HG03095 (cell line): Measurements from ENCODE around the gene KIF16B.

Experiments
- ATAC-seq: cut with Tn5 transposase; IDR thresholded peaks from one replicate; pipeline ENCODE4 v1.9.1; 2021; ENCODE audit warnings: moderate library complexity; ENCODE audit not compliant: unreplicated experiment

KIF16B gene

DNA sequence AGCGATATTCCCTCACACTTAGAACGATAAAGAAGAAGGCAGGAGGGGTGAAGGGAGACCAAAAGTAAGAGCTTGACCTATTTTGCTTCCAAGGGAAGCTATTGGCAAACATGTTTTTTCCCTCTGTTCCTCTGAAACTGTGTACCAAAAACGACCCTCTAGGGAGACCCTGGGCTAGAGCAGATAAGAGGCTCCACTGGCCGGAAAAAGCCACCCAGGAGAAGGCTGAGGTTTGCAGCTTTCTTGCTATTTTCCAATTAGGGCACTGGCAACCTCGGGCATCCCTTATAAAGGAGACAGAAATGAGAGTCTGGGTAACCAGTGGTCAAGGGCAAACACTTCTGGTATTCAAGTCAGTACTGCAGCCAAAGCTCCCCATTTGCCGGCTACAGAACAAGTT lies 168.0 kb downstream of the KIF16B start:
- ATAC-seq = no peak

DNA sequence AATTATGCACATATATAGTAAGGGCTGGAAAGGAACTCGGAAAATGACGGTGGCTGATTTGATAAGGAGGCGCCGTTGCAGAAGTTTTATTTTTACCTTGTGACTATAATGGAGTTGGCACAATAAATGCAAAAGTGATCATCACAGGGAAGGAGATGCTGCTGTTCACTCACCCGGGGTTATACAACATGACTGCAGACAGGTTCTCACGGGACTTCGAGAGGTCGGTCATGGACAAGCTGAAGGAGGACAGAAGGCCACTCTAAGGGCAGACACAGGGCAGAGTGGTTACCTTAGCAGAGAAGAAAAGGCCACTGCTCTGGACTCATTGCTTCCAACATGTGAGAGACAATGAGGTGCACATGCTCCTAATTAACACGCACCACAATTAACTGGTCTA lies 168.6 kb downstream of the KIF16B start:
- no peak for ATAC-seq

DNA sequence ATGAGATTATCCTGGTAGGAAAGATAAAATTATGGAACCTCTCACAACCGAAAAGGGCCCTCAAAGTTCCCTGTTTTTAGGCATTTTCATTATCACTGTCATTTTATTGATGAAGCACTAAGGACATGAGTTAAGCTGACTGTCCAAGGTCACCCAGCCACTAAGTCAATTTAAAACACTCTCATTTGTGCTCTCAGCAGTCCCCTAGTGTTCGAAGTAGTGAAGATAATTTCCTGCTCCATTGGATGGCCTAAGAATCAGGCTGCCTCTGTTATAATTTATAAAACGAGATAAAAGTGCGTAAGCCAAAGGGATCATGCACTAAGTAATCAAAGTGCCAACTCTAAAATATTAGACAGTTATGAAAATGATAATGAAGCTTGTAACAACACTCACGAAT lies 169.1 kb downstream of the KIF16B start:
- no peak for ATAC-seq

DNA sequence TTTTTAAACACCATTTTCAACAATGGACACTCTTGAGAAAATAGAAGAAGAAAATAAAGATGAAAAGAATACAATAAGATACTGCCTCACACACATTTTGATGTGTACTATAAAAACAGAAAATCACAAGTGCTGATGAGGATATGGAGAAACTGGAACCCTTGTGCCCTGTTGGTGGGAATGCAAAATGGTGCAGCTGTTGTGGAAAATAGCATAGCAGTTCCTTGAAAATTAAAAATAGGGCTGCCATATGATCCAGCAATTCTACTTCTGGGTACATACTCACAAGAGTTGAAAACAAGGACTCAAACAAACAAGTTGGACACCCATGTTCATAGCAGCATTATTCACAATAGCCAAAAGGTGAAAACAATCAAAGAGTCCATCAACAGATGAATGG lies 173.0 kb downstream of the KIF16B start:
- no peak for ATAC-seq

DNA sequence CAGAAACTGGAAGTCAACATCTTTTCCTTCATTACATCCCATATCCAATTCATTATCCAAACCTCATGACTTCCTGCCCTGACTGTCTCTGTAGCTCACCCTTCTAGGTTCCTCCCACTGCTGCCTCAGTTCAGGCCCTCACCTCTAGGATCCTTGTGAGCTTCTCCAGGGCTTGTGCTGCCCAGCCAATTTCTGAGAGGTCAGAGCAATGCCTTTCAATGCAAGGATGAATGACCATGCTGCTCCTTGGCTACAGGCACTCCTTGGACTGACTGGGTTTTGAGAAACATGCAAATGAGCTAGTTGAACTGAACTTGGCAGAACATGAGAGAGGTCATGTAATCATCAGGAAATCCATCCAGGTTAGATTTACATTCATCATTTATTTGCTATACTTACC lies 173.4 kb downstream of the KIF16B start:
- no peak for ATAC-seq

DNA sequence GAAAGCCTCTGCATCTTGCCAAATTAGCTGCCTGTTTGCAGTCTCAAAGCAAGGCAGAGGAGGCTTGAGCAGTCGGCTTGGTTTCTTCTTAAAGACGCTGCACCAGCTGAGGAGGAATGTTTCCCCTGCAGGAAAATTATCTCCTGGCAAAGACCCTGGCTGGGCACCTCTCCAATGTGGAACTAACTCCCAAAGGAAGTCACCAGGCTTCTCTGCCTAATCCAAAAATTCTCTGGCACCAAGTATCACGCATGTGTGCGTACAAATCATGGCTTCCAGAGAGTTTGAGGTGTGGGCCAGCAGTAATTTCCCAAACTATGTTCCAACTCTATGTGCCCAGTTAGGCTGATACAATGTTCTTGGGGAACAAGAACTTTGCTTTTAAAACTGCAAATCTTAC lies 176.2 kb downstream of the KIF16B start:
- no peak for ATAC-seq

DNA sequence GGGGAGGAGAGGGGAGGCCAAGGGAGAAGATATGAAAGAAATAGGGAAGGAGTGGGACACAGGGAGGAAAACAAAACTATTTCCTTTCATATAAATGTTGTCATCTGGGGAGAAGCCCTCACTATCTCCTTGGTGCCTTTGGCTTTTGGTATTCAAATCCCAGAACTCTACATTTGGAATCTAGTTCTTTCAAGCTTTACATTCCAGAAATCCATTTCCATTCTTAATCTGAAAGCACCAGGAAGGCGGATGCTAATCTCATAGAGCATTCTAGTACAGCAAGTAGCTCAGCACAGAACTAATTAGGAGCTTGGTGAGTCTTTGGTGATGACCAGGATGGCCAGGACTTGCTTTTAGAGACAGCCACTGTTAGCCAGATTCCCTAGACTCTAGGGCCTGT lies 177.9 kb downstream of the KIF16B start:
- no peak for ATAC-seq

DNA sequence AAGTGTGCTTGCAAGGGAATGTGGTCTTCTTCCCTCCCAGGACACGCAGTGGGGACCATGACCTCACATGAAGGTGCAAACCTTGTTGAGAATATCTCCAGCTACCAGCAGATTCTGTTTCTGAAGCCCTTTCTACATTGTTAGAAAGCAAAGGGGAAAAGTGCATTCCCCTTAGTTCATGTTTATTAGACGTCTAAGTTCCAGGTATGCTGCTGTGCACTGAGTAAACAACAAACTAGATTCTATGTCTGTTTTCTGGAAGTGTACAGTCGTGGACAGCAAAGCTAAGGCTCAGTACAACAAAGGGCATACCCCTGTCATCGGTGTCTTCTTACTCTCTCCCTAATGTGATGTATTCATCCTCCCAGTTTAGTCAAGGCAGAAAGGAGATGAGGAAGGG lies 178.5 kb downstream of the KIF16B start:
- ATAC-seq = no peak

DNA sequence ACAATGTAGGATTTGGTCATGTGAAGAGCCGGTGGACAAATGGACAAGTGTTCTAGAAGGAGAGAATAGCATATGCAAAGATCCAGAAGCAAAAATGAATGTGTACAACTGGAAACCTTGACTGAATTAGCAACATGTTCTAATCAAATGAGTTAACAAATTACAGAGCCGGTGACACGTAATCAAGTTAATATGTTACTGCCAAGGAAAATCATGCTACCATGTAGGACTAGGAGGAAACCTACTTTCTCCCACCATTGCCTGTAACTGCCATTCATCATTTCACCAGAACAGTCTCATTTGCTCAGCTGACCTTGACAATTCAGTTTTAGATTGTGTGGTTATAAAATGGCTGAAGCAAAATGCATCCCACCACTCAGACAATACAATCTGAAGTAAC lies 179.4 kb downstream of the KIF16B start:
- ATAC-seq = no peak

DNA sequence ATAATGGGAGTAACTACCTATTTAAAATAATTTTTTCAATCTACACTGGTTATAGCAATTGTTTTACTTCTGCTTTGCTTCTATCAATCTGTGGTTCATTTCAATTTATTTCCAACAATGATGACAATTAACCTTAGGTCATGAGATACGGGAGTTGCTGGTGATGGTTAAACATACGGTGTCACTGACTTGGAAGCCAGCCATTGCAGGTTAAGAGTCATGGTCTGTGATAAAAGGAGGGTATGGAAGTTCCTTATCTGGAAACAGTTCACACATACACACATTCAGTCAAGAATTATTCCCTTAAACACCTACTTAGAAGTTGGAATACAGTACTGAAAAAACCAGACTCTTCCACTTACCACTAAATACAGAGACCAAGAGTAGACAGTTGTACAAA lies 180.0 kb downstream of the KIF16B start:
- ATAC-seq = no peak

DNA sequence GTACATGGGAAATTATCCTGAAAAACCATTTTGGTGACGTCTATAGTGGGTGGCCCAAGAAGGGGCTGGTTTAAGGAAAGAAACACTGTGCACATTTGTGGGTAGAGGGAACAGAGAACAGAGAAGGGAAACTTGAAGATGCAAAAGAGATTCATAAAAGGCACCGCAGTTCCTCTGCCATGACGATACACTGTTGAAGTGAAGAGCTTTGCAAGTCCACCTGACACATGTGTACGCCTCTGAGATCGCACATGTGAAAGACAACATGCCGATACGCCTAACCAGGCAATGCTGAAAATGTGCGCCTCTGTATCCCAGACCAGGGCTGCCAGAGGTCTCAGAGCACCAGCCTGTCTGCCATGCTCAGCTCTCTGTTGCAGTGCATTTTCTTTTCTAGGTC lies 180.9 kb downstream of the KIF16B start:
- ATAC-seq = peak; percentile 94

DNA sequence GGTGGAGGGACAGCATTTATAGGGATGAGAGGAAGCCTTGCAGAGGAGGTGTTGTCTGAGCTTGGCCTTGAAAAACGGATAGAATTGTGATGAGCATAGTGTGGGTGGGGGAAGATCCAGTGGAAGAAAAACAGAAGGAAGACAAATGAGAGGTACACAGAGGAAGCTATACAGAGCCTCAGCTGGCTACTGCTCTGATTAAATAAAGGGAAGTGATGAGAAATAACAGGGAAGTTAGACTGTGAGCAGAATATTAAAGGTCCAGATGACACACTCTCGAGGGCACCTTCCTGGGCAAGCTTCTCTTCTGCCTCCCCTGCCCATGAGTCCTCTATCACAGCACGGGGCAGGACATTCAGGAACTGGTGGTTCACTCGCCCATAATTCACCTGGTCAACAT lies 182.3 kb downstream of the KIF16B start:
- ATAC-seq = no peak

DNA sequence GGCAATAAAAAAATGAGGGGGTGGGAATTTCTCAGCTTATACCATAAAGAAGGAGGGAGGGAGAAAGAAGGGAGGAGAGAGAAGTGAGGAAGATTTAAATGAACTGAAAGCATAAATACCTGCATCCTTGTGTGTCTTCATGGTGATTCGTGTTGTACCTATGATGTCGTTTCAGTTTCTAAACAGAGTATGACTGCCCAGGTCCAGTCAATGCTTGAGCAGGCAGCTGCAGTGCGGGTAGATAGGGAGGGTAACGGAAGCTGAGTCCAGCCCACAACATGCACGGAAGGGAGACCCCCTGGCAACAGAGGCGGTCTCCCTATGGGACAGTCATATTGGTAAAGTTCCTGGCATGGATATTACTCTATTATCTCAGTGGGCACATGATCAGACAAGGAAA lies 184.5 kb downstream of the KIF16B start:
- ATAC-seq = no peak

DNA sequence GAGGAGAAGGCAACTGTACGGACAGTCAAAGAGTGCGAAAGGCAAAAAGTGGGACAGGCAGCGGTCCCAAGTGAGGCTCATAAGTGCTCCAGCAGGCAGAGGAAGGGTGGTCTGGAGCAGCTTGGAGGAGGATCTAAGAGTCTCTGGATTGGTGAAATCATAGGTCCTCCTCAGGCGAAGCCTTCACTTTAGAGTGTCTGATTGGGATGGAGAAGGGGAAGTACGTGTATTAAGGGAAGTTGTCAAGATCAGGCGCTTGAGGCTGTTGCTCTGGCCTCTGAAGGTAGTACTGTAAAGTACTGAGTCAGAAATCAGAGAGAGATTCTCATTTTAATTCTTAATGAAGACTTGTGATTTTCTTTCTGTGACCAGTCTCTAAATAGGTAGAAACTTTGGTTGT lies 185.6 kb downstream of the KIF16B start:
- no peak for ATAC-seq

DNA sequence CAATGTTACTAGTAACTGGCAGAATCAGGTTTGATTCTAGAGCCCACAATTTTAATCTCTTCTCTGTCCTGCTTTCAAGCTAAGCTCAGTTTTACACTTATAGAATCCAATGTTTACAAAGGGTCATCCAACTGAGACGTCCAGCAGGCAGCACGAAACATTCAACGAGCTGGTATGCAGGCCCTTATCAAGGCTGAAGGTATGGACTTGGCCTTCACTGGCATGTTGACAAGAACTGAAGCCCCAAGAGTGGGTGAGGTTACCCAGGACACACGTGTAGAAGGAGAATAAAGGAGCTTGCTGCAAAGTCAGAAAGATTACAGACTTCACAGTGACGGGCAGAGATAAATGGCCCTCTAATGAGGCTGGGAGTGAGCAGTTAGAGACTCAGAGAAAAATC lies 187.4 kb downstream of the KIF16B start:
- no peak for ATAC-seq

DNA sequence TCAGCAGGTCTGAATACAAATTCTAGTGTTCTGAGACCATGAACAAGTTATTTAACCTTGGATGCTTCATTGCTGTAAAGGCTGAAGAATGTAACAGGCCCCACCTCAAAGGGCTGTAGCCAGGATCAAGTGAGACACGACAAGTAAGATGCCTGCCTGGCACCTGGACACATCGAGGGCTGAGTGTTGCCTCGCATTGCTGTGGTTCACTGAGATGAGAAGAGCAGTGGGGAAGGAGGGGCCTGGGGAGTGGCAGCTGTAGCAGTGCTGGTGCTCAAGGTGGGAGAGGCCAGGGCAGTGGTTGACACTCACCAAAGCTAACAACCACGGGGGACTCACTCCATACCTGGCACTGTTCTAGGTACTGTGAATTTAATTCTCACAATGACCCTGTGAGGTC lies 187.8 kb downstream of the KIF16B start:
- no peak for ATAC-seq

DNA sequence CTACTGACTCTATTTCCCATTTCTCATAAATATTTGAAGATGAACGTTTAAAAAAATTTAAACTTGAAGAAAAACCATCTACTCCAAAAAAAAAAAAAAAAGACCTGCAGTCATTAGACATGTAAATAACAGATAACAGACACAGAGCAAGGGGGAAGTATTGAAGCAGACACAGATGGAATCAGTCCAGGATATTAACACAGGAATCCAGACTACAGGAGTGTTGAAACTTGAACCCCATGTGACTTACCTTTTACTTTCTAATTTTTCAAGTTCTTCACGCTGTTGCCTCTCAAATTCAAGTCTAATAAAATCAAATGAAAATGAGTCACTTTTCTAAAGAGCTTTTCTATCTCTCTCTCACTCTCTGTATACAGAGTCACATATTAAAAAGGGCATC lies 191.8 kb downstream of the KIF16B start:
- ATAC-seq = no peak

DNA sequence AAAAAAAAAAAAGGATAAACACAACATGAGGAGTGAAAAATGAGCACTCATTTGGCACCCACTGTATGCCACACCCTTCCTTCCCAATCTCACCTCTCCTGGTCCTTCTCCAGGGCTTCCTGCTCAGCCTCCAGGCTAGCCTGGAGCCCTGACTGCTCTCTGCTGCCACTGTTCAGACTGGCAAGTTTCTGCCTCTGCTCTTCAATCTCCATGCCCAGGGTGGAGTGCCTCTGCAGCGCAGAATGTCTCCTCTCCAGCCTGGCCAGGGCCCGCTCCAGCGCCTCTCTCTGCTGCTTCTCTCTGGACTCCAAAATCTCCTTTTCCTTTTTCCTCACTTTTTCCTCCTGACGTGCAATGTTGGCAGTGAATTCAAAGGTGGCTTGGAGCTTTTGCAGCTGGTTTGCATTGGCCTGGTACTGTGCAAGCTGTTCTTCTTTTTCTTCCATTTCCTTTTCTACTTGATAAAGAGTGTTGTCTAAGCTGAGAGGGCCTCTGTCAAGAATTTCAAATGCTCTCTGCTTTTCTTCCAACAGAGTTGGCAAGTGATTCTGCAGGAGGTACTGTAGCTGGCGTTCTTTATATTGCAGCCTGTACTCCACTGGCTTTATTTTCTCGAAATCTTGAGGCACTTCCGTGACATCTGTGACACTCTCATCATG lies 194.4 kb downstream of the KIF16B start:
- no peak for ATAC-seq

DNA sequence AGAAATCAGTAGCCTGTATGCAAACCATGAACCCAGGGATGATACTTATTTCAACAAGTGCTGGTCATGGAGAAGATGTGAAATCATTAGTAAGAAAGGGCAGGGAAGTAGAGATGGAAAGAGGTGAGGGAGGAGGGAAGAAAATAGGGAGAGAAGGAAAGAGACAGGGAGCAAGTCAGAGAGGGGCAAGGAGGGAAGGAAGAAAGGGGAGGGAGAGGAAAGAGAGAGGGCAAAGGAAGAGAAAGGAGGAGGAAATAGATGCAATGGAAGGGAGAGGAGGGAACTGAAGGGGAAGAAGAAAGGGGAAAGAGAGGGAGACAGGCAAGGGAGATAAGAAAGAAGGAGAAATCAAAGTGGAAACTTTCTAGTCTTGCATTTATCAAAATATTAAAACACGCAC lies 195.1 kb downstream of the KIF16B start:
- ATAC-seq = no peak

DNA sequence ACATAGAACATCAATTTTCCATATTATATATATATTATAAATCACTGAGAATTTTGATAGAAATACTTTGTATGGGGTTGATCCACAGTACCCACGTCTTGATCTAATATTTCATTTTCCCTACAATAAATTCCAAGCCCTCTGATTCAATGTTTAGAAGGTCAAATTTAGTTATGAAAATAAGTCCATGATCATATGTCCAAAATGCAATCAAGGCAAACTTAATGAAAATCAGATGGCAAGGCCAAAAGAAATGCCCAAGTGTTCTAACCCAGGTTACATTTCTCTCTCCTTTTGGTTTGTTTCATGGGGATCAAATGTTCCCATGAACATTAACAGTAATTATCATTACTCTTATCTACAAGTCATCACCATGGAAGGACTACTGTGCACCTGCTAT lies 203.8 kb downstream of the KIF16B start:
- no peak for ATAC-seq

DNA sequence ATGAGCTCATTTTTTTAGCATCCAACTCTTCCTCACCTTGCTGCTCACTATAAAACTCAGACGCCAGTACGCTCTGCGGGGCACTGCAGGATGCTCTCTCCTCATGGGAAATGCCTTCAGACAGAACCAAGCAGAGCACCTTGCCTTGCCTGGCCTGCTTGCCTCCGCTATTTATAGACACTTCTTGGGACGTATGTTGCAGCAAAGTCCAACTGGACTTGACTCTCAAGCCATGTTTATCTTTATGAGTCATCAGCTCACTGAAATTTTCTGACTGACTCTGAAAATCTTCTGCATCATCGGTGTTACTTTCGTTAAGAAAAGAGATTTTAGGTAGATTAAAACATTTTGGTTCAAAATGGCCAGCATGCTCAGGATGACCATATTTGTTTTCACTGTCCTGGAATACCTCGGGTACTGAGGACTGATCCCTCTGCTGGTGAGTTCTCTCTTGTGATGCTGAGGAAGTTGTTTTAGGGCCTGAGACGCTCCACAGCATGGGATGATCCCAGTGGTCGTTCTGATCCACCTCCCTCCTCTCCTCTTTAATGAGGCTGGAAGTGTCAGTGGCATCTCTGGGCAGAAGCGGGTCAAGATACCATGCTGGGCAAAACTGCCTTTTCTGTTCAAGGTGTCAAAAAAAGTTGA lies 204.5 kb downstream of the KIF16B start:
- no peak for ATAC-seq

DNA sequence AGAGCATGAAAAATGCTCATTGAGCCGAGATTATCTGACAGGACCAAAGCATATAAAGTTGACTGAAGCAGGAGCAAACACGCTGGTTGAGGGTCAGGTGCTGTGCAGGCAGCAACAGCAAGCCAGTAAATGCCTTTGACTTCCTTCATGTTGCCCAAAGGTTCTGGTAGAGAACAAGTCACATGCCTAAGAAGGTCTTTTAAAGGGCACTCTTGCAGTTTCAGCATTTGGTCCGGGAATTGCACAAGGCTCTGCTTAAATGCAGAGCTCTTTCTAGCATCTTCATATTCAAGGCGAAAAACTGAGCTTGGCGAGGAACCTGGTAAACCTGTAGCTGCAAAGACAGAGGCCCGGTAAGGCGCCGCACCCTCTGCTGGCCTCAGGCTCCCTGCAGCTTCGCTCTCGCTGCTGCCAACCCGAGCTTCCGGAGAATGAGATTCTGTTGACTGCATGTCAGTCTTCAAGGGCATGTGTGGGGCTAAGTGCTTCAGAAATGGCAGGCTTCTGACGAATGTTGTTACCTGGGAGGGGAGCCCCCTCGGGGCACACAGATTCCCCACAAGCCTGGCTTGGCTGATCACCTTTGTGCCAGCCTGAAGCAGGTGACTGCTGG lies 205.2 kb downstream of the KIF16B start:
- ATAC-seq = no peak

DNA sequence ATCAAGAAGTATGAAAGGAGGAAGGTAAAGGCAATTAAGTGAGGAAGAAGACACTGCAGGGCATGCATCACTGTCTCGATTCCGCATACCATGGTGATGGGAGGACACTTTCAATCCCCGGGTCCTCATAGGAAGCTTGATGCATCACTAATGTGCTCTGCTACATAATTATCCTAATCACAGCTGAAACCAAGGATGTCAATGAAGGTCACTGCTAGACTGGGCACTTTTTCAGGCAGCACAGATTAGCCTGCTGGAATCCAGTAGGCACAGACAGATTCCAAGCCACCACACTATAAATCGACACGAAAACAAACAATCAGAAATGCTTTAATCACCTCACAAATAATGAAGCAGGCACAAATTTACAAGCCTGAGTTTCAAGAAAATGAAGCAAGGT lies 206.7 kb downstream of the KIF16B start:
- no peak for ATAC-seq
